HFFc6 (cell line): ENCODE data around the gene OR8S1. TPM values are rescaled to one million over a fixed set of nuclear protein-coding genes. Genes with fewer than 3 reads are reported as not detected.
"Not testable (repeated sequence)": the region's sequence is repeated elsewhere in the genome, so short reads cannot be mapped to it uniquely, and the experiment has no call there.

ENCODE experiments used
- DNase-seq: peaks from one replicate; pipeline ENCODE4 v3.0.0-alpha.2; 2018
- H3K27ac Mint-ChIP-seq: 2 replicates; pipeline ENCODE4 v1.8.0; 2020; ENCODE audit warnings: mild to moderate bottlenecking, mixed read lengths
- H3K27me3 Mint-ChIP-seq: 2 replicates; pipeline ENCODE4 v1.8.0; 2021; ENCODE audit warnings: mild to moderate bottlenecking, moderate library complexity, mixed read lengths; ENCODE audit not compliant: insufficient read depth
- H3K36me3 Mint-ChIP-seq: 2 replicates; pipeline ENCODE4 v1.8.0; 2021; ENCODE audit warnings: low read depth, mixed read lengths
- H3K4me1 Mint-ChIP-seq: 2 replicates; pipeline ENCODE4 v1.8.0; 2020; ENCODE audit warnings: low read depth, mixed read lengths
- H3K4me3 Mint-ChIP-seq: 2 replicates; pipeline ENCODE4 v1.8.0; 2020; ENCODE audit warnings: mild to moderate bottlenecking, moderate library complexity, mixed read lengths
- H3K9me3 Mint-ChIP-seq: 2 replicates; pipeline ENCODE4 v1.8.0; 2020; ENCODE audit warnings: mild to moderate bottlenecking, mixed read lengths
- total RNA-seq, 6 experiments: library from RNA; stranded (reverse); fragmentation: NEBNext Ultra II Directional; extraction: Animal tissue kit (Norgen Biotek cat#: 25700); gene quantifications; 2 replicates in 1 of 6; 3 replicates in 5 of 6; pipeline ENCODE4 v1.2.3, GENCODE V29; 2021
- TF ChIP-seq, protein P1 (sequence below): fragments of 200-600 bp; sonication (generic); IDR thresholded peaks from 2 replicates; pipeline ENCODE4 v1.5.0; 2021; ENCODE audit warnings: antibody characterized with exemption, mild to moderate bottlenecking

OR8S1 gene
- total RNA-seq, 6 experiments from 2014 or later, result not detected

GRCh38 chr12:48545833-48546469 is 20.5 kb downstream of the OR8S1 start:
- Mint-ChIP-seq H3K4me1 (no peaks in the 10 kb centered on the region), H3K27ac (no peak overlapping the region), H3K9me3 (no peaks in the 10 kb centered on the region), H3K27me3 (peaks cover 9% of the 10 kb centered on the region), H3K36me3 (no peaks in the 10 kb centered on the region), H3K4me3 (no peak overlapping the region)
- no peak for DNase-seq
- TF ChIP-seq, protein P1, sequence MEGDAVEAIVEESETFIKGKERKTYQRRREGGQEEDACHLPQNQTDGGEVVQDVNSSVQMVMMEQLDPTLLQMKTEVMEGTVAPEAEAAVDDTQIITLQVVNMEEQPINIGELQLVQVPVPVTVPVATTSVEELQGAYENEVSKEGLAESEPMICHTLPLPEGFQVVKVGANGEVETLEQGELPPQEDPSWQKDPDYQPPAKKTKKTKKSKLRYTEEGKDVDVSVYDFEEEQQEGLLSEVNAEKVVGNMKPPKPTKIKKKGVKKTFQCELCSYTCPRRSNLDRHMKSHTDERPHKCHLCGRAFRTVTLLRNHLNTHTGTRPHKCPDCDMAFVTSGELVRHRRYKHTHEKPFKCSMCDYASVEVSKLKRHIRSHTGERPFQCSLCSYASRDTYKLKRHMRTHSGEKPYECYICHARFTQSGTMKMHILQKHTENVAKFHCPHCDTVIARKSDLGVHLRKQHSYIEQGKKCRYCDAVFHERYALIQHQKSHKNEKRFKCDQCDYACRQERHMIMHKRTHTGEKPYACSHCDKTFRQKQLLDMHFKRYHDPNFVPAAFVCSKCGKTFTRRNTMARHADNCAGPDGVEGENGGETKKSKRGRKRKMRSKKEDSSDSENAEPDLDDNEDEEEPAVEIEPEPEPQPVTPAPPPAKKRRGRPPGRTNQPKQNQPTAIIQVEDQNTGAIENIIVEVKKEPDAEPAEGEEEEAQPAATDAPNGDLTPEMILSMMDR, result no peak

DNA sequence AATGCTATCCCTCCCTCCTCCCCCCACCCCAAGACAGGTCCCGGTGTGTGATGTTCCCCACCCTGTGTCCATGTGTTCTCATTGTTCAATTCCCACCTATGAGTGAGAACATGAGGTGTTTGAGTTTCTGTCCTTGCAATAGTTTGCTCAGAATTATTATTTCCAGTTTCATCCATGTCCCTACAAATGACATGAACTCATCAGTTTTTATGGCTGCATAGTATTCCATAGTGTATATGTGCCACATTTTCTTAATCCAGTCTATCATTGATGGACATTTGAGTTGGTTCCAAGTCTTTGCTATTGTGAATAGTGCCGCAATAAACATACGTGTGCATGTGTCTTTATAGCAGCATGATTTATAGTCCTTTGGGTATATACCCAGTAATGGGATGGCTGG is 21.6 kb downstream of the OR8S1 start:
- DNase-seq, H3K27ac Mint-ChIP-seq, H3K4me3 Mint-ChIP-seq, H3K36me3 Mint-ChIP-seq, H3K9me3 Mint-ChIP-seq, H3K4me1 Mint-ChIP-seq: not testable (repeated sequence)
- H3K27me3 Mint-ChIP-seq, result peaks cover 12% of the 10 kb centered on the region

DNA sequence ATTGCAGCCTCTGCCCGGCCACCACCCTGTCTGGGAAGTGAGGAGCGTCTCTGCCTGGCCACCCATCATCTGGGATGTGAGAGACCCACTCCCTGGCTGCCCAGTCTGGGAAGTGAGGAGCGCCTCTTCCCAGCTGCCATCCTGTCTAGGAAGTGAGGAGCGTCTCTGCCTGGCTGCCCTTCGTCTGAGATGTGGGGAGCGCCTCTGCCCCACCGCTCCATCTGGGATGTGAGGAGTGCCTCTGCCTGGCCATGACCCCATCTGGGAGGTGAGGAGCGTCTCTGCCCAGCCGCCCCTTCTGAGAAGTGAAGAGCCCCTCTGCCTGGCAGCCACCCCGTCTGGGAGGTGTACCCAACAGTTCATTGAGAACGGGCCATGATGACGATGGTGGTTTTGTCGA is 26.2 kb downstream of the OR8S1 start:
- H3K27me3 Mint-ChIP-seq, result peaks cover 12% of the 10 kb centered on the region
- DNase-seq, H3K27ac Mint-ChIP-seq, H3K4me3 Mint-ChIP-seq, H3K36me3 Mint-ChIP-seq, H3K4me1 Mint-ChIP-seq, H3K9me3 Mint-ChIP-seq: not testable (repeated sequence)

DNA sequence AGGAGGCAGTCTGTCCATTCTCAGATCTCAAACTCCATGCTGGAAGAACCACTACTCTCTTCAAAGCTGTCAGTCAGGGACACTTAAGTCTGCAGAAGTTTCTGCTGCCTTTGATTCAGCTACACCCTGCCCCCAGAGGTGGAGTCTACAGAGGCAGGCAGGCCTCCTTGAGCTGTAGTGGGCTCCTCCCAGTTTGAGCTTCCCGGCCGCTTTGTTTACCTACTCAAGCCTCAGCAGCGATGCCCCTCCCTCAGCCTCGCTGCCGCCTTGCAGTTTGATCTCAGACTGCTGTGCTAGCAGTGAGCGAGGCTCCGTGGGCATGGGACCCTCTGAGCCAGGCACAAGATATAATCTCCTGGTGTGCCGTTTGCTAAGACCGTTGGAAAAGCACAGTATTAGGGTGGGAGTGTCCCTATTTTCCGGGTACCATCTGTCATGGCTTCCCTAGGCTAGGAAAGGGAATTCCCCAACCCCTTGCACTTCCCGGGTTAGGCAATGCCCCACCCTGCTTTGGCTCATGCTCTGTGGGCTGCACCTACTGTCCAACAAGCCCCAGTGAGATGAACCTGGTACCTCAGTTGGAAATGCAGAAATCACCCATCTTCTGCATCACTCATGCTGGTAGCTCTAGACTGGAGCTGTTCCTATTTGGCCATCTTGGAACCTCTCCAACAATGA is 28.4 kb downstream of the OR8S1 start:
- not testable (repeated sequence) for H3K27ac Mint-ChIP-seq, H3K4me3 Mint-ChIP-seq, H3K4me1 Mint-ChIP-seq, H3K36me3 Mint-ChIP-seq, H3K9me3 Mint-ChIP-seq, DNase-seq
- peaks cover 18% of the 10 kb centered on the region for H3K27me3 Mint-ChIP-seq

DNA sequence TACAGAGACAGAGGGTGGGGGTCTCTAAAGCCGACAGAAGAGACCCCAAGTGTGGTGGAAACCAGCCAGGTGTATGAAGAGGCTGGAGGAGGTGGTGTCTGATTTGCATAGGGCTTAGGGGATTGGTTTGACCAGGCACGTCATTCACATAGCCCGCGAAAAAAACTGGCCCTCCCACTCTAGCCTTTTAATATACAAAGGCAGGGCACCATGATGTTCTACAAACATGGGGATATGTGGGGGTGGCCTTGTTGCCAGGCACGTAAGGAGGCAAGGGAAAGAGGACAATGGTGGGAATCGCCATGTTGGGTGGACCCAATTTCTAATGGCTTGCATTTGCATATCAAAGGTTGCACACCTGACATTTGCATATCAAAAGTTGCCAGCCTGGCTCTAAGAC is 31.2 kb downstream of the OR8S1 start:
- Mint-ChIP-seq H3K27me3 (peaks cover 17% of the 10 kb centered on the region), H3K4me3 (no peak overlapping the region), H3K27ac (no peak overlapping the region), H3K4me1 (no peaks in the 10 kb centered on the region), H3K9me3 (no peaks in the 10 kb centered on the region), H3K36me3 (no peaks in the 10 kb centered on the region)
- TF ChIP-seq, protein P1, result no peak
- no peak for DNase-seq

GRCh38 chr12:48557919-48558318 is 32.5 kb downstream of the OR8S1 start:
- Mint-ChIP-seq H3K36me3 (no peaks in the 10 kb centered on the region), H3K4me1 (no peaks in the 10 kb centered on the region), H3K27ac (no peak overlapping the region), H3K27me3 (peaks cover 18% of the 10 kb centered on the region), H3K9me3 (no peaks in the 10 kb centered on the region), H3K4me3 (no peak overlapping the region)
- no peak for DNase-seq
- TF ChIP-seq, protein P1, result no peak

DNA sequence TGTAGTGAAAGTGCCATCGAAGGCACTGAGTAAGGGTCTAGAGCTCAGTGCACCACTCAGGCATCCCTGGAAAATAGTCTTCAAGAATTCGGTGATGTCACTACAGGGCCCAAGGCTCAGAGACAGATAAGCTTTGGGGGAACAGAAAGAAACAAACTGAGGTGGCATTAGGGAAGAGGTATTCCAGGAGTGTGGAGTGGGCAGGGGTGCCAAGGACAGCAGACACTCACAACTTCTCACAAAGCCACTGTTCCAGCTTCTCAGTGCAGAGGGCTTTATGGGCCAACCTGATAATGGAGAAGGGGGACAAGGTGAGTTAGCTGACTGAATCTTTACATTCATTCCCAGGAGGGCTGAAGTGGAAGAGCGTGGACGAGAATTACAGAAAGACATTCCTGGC is 42.3 kb downstream of the OR8S1 start:
- TF ChIP-seq, protein P1, result no peak
- no peak for DNase-seq
- Mint-ChIP-seq H3K9me3 (no peaks in the 10 kb centered on the region), H3K36me3 (no peaks in the 10 kb centered on the region), H3K27ac (no peak overlapping the region), H3K4me3 (no peak overlapping the region), H3K4me1 (no peaks in the 10 kb centered on the region), H3K27me3 (peaks cover 20% of the 10 kb centered on the region)
